SJSA1 (cell line): ENCODE data around the gene CYB5D1. TPM values are rescaled to one million over a fixed set of nuclear protein-coding genes. Genes with fewer than 3 reads are reported as not detected.

Source experiments
- DNase-seq, 2 experiments: peaks; one replicate each; pipeline ENCODE4 v3.0.0-alpha.2; 2015 to 2020; ENCODE audit warnings: low spot score in 2 of 2, low read depth in 1 of 2
- H3K27ac ChIP-seq: fragments of 250-450 bp; sonication (Bioruptor Pico); 2 replicates; pipeline ENCODE4 v1.5.1; 2020; ENCODE audit warnings: mild to moderate bottlenecking, moderate library complexity
- H3K27me3 ChIP-seq: fragments of 250-450 bp; sonication (Bioruptor Pico); replicated peaks from 2 replicates; pipeline ENCODE4 v1.5.1; 2020; ENCODE audit warnings: mild to moderate bottlenecking, moderate library complexity
- H3K36me3 ChIP-seq: fragments of 250-450 bp; sonication (Bioruptor Pico); 2 replicates; pipeline ENCODE4 v1.5.1; 2020; ENCODE audit warnings: mild to moderate bottlenecking
- H3K4me1 ChIP-seq: fragments of 250-450 bp; sonication (Bioruptor Pico); replicated peaks from 2 replicates; pipeline ENCODE4 v1.6.1; 2021; ENCODE audit warnings: mild to moderate bottlenecking
- H3K4me3 ChIP-seq: fragments of 250-450 bp; sonication (Bioruptor Pico); 2 replicates; pipeline ENCODE4 v1.5.1; 2020; ENCODE audit warnings: mild to moderate bottlenecking
- H3K9me3 ChIP-seq: fragments of 250-450 bp; sonication (Bioruptor Pico); replicated peaks from 2 replicates; pipeline ENCODE4 v1.5.1; 2020; ENCODE audit warnings: mild to moderate bottlenecking
- total RNA-seq: library from RNA; depleted of rRNA; stranded (reverse); fragments of >200 nt; shearing (Covaris generic); gene quantifications from 2 replicates; pipeline ENCODE4 v1.2.3, GENCODE V29; 2014

CYB5D1 gene
- total RNA-seq, 1 experiment from 2014 or later = 2.6 TPM

DNA sequence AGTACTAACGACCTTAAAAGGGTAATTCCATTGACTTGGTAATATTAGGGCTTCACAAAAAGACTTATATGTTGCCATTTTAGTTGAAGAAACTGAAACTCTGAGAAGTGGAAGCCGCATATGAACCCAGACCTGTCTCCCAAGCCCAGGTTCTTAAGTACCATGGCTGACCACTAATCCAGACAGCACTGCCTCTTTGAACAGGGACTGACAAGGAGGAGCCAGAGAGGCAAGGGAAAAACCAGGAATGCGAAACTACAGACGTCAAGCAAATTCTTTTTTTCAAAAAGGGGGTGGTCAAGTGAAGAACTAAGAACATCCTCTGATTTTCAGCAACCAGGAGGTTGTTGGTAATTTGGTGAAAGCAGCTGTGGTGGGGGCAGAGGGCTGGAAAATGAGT is 15.2 kb downstream of the CYB5D1 start:
- H3K4me3 ChIP-seq = no peak overlapping the region

DNA sequence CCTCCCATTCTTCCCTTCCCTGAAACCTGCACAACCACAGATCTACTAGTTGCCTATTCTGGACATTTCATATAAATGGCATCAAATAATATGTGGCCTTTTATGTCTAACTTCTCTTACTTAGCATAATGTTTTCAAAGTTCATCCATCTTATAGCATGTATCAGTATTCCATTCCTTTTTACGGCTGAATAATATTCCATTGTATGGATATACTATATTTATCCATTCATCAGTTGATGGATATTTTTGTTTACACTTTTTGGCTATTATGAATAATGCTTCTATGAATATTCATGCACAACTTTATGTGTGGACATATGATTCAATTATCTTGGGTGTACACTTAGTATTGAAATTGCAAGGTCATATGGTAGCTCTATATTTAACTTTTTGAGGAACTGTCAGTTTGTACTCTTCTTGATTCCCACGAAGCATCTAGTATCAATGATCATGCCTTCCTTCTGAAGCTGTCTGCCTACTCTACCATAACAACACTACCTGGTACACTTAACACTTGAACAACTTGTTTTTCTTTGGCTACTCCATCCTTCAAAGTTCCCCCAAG is 18.1 kb downstream of the CYB5D1 start:
- Histone ChIP-seq H3K4me1 (no peaks in the 10 kb centered on the region), H3K27ac (no peak overlapping the region), H3K4me3 (no peak overlapping the region), H3K36me3 (peaks cover 21% of the 10 kb centered on the region), H3K9me3 (no peaks in the 10 kb centered on the region), H3K27me3 (no peaks in the 10 kb centered on the region)
- DNase-seq = no peak

More for the DNA sequence above, 15.2 kb downstream of the CYB5D1 start:
- no peak overlapping the region for H3K27ac ChIP-seq
- H3K4me1 ChIP-seq = no peaks in the 10 kb centered on the region
- no peaks in the 10 kb centered on the region for H3K9me3 ChIP-seq
- H3K27me3 ChIP-seq = no peaks in the 10 kb centered on the region
- DNase-seq = no peak
- H3K36me3 ChIP-seq = peaks cover 9% of the 10 kb centered on the region; the same call in 1 of the 2 replicates

DNA sequence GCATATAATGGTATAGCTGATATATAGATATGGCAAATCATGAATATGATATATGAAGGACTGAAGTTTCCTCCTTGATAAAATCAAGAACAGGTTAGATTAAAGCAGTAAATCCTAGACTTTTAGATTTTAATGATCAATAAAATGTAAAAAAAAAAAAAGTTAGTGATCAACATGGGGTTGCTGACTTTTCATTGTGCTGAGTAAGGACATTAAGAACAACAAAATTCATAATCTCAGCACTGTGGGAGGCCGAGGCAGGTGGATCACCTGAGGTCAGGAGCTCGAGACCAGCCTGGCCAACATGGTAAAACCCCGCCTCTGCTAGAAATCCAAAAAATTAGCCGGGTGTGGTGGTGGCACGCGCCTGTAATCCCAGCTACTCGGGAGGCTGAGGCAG is 20.4 kb downstream of the CYB5D1 start:
- no peak for DNase-seq
- Histone ChIP-seq H3K9me3 (no peaks in the 10 kb centered on the region), H3K36me3 (peaks cover 25% of the 10 kb centered on the region), H3K4me1 (no peaks in the 10 kb centered on the region), H3K4me3 (no peak overlapping the region), H3K27ac (no peak overlapping the region), H3K27me3 (no peaks in the 10 kb centered on the region)

DNA sequence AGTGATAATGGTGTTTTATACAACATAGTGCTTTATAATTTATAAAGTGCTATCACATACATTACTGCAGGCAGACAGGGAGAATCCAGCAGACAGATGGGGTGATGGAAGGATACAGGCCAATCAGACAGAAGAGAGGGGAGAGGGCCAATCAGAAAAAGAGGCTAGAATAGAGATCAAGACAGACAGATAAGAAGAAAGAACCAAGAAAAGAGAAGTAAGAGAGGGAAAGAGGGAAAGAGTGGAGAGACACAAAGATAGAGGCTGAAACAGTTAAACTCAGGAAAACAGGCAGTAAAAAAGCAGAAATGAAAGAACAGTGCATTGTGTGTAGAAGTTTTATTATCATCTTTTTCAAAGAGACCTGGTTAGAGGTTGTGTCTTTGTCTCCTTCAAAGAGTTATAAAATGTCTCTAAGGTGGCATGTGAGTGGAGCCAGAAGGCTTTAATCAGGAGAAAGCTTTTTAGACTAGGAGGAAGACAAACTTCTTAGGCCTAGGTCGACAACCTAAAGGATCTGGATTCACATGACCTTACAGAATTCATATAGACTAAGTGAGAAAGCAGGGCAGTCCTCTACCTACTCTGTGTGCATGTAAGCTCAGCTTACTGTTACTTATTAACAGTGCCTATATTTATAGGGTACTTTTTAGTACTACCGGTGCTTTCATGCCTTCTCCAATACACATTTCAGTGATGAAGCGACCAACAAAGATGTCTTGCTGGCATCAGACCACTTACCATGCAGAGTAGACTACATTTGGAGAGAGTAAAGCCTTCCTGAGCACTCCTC is 22.5 kb downstream of the CYB5D1 start:
- H3K27ac ChIP-seq = no peak overlapping the region
- DNase-seq = no peak
- H3K4me3 ChIP-seq = no peak overlapping the region
- no peaks in the 10 kb centered on the region for H3K9me3 ChIP-seq
- H3K36me3 ChIP-seq = peaks cover 25% of the 10 kb centered on the region
- peaks cover 7% of the 10 kb centered on the region for H3K4me1 ChIP-seq
- no peaks in the 10 kb centered on the region for H3K27me3 ChIP-seq

DNA sequence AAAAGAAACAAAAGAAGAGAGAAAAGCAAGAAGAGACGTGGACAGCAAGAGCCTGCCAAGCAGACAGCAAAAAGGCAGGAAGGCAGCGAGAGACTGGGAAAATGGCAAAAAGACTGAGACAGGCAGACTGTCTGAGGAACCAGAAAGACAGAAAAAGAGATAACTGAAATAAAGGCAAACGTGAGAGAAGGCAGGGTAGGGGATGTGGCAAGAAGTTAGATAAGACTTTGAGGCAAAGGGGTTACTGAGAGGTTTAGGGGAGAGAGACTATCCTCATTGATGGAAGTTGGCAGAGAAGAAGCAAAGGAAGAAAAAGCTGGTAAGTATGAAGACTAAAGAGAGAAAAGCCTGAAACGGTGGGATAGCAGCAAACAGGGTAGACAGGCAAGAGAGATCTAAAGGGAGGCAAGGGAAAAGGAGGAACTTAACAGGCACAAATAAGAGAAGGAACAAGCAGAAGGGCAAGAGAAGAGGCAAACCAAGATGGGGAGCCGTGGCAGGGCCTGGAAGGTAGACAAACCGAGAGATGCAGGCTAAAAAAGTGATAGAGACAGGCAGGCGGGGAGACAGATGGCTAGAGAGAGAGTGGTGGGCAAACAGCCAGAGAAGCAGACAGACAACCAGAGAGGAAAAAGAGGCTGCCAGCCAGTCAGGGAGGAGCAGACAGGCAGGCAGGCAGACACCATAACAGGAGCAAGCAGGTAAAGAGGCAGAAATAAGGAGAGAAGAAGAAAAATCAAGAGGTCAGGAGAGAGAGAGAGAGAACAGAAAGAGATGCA is 23.7 kb downstream of the CYB5D1 start:
- Histone ChIP-seq H3K4me3 (no peak overlapping the region), H3K9me3 (no peaks in the 10 kb centered on the region), H3K4me1 (peaks cover 8% of the 10 kb centered on the region), H3K27me3 (no peaks in the 10 kb centered on the region), H3K36me3 (peaks cover 25% of the 10 kb centered on the region), H3K27ac (no peak overlapping the region)
- no peak for DNase-seq

DNA sequence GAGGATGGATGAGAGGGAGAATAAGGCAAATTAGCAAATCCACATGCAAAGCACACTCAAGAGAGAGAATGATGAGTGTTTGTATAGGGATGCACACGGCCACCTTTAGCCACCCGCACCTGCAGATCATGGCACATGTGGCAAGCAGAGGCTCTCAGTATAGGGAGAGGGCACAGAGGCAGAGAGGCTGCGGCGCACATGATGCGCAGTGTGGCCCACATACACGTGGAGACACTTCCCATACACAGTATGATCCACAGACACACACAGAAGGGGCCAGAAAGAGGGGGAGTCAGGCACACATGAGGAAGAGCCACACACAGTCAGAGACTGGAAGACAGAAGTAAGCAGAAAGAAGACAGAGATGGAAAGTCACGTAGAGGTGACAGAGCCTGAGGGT is 24.3 kb downstream of the CYB5D1 start:
- Histone ChIP-seq H3K27me3 (no peaks in the 10 kb centered on the region), H3K27ac (no peak overlapping the region), H3K4me3 (no peak overlapping the region), H3K9me3 (no peaks in the 10 kb centered on the region), H3K4me1 (peaks cover 14% of the 10 kb centered on the region), H3K36me3 (peaks cover 25% of the 10 kb centered on the region)
- no peak for DNase-seq

DNA sequence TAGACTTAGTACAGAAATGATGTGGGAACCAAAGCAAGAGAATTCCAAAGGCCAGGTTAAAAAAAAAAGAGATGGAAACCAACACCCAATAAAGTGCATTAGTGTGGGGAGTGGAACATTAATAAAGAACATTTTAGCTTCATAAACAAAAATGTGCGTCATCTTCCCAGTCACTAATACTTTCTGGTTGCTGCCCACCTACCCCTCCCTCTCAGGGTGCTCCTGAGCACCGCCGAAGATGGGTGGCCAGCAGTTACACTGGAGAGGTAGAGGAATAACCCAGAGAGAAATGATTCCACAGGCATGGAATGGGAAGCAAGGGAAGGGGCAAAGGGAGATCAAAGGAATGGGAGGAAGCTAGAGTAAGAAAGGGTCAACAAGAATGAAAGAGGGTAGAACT is 24.8 kb downstream of the CYB5D1 start:
- DNase-seq = no peak
- Histone ChIP-seq H3K4me3 (no peak overlapping the region), H3K4me1 (peaks cover 15% of the 10 kb centered on the region), H3K27me3 (no peaks in the 10 kb centered on the region), H3K27ac (no peak overlapping the region), H3K36me3 (peaks cover 25% of the 10 kb centered on the region), H3K9me3 (no peaks in the 10 kb centered on the region)

DNA sequence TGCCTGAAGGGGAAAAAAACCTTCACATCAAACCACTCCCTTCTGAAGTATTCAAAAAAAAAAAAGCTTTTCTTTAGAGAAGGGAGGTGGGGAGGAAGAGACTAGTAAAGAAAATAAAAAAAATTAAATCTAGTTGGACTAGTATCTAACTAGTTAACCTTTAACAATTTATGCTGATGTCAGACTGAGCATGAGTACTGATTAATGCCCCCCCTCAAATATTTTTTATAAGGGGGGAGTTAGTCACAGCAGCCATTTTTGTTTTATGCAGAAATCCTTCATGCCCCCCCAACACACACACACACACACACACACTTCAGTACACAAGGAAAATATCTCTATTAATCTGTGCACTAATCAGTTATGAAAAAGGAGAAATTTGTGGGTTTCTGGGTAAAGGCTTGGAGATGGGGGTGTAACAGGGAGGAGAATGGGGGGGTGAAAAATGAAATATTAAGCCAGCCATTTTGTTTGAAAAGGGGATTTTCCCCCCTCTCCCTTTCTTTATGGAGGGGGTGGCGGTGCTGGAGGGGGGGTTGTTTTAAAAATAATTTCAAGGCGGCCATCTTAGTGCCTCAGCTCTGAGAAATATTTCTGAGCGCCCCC is 26.1 kb downstream of the CYB5D1 start:
- Histone ChIP-seq H3K27ac (peak overlapping the region; percentile 58), H3K36me3 (peaks cover 21% of the 10 kb centered on the region), H3K27me3 (no peaks in the 10 kb centered on the region), H3K4me1 (peaks cover 28% of the 10 kb centered on the region), H3K4me3 (peak overlapping the region; percentile 28), H3K9me3 (no peaks in the 10 kb centered on the region)
- DNase-seq = peak in 1 of 2 experiments; percentile 37

DNA sequence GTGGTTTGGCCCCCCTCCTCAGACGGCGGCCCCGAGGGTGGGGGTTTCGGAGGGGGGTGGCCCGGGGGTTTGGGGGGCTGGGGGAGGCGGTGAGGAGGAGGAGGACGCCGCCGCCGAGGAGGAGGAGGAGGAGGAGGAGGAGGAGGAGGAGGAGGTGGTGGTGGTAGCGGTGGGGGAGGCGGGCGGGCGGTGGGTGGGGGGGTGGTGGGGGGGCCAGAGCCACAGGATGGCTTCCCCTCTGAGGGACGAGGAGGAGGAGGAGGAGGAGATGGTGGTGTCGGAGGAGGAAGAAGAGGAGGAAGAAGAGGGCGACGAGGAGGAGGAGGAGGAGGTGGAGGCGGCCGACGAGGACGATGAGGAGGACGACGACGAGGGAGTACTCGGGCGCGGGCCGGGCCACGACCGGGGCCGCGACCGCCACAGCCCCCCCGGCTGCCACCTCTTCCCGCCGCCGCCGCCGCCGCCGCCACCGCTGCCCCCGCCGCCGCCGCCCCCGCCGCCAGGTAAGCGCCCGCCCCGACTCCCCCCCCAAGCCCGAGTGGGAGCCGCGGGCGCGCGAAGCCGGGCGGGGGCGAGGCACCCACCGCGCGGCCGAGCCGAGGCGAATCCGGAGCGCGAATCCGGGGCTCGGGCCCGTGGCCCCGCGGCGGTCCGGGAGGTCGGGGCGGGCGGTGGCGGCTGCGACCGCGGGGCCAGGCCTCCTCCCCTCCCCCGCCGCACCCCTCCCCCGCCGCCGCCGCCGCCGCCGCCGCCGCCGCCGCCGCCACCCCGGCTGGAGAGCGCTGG is 27.0 kb downstream of the CYB5D1 start:
- Histone ChIP-seq H3K27ac (no peak overlapping the region), H3K4me3 (peak overlapping the region; percentile 63), H3K36me3 (peaks cover 27% of the 10 kb centered on the region), H3K27me3 (no peaks in the 10 kb centered on the region), H3K9me3 (no peaks in the 10 kb centered on the region), H3K4me1 (peaks cover 37% of the 10 kb centered on the region)
- peak in 1 of 2 experiments; percentile 22 for DNase-seq

DNA sequence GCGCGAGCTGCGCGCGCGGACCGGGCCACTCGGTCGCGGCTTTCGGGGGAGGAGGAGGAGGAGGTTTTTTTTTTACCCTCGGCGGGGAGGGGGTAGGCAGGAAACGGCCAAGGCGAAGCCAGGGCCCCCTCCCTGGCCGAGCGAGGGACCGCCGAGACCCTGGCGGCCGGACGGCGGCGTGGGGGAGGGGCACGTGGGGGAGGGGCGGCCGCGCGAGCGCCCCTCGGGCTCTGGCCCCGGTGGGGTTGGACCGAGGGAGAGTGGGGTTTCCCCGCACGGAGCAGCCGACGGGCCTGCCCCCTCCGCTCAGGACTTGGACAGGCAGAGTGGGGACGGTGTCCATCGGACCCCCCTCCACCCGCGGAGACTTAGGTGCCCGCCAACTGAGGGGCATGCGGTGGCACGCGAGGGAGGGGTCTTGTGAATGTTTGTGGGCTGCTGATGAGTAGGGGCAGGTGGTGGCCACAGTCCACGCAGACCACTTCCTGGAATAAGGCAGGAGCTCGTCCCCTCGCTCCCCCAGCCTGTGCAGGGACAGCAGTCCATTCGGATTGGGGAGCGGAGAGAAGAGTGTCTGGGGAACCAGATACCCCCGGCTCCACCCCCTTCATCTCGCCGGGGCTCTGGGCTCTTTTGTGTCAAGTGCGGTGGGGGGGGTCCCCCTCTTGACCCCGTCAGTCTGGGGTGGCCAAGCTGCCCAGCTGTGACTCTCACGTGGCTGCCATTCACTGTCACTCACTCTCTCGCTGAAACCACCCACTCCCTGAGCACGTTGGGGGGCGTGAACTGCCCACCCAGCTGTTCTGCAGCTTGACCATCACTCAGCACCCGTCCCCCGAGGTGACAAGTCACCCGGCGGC is 27.8 kb downstream of the CYB5D1 start:
- Histone ChIP-seq H3K27me3 (no peaks in the 10 kb centered on the region), H3K36me3 (peaks cover 27% of the 10 kb centered on the region), H3K4me1 (peaks cover 37% of the 10 kb centered on the region), H3K27ac (peak overlapping the region; percentile 75), H3K4me3 (peak overlapping the region; percentile 63), H3K9me3 (no peaks in the 10 kb centered on the region)
- DNase-seq = peak; percentile 78 to 80

DNA sequence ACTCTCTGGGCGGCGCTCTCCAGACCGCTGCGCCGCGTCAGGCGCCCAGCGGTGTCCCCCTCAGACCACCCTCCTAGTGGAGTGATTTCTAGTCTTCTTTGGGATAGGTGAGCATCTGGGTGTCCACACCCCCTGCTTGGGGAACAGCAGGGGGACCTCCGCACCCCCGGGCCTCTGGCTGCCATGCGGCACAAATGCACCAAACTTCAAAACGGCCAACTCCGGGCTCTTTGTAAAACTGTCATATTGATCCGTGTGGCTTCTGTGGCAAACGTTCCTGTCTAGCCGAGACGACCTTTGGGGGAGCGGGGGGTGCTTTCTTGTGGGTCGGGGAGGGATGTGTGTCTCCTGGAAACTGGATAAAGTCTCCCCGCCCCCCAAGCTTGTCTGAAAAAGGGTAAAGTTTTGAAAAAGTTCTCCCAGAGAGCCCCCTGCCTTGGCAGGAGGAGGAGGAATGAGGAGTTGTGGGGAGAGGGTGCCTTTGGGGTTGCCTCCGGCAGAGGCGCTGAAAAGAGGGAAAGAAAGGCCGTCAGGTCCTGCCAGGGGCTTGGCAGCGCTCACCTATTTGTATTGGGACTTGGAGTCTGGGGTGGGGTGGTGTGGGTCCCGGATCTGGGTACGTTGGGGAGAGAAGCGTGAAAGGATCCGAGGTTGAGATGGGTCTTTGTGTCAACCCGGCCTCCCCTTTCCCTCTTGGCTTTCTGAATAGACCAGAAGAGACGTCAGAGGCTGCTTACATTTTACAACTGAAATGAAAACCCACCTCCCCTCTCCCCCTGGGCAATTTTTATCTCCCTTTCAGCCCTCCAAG is 28.6 kb downstream of the CYB5D1 start:
- peak overlapping the region; percentile 75 for H3K27ac ChIP-seq
- no peaks in the 10 kb centered on the region for H3K9me3 ChIP-seq

DNA sequence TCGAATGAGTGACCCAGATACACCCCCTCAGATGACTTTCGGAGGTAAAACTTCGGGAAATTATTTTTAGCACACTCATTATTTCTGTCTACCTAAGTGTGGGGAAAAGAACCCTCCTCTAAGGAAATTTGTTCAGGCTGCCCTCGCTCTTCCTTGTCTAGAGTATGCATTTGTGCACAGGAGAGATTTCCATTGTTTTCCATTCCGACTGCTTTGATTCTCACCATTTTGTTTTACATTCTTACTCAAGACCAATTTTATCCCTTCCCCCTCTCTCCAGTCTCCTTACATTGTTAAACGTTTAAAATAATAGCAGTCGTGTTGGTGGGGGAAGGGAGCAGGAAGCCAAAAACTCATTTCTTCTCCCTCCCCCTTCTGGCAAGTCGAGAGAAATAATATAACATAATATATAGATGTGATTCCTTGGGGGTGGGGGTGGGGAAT is 29.3 kb downstream of the CYB5D1 start:
- H3K4me1 ChIP-seq = peaks cover 37% of the 10 kb centered on the region
- peak overlapping the region; percentile 75 for H3K27ac ChIP-seq
- H3K36me3 ChIP-seq = peaks cover 34% of the 10 kb centered on the region
- DNase-seq = no peak
- H3K9me3 ChIP-seq = no peaks in the 10 kb centered on the region
- H3K4me3 ChIP-seq = peak overlapping the region; percentile 63
- no peaks in the 10 kb centered on the region for H3K27me3 ChIP-seq

More for the DNA sequence above, 28.6 kb downstream of the CYB5D1 start:
- H3K4me1 ChIP-seq = peaks cover 37% of the 10 kb centered on the region
- no peaks in the 10 kb centered on the region for H3K27me3 ChIP-seq
- H3K4me3 ChIP-seq = peak overlapping the region; percentile 63
- peak in 1 of 2 experiments; percentile 57 for DNase-seq
- peaks cover 30% of the 10 kb centered on the region for H3K36me3 ChIP-seq
